B cell (primary cell): ENCODE measurements around the gene SLC25A10. TPM values are rescaled to one million over a fixed set of nuclear protein-coding genes. Genes with fewer than 3 reads are reported as not detected.

Experiments used
- ATAC-seq: fragments of 200-7000 bp; cut with Tn5 transposase; one replicate; pipeline ENCODE4 v1.10.0; 2021; ENCODE audit warnings: low read depth, mild to moderate bottlenecking, moderate number of reproducible peaks, moderate library complexity
- CTCF ChIA-PET: fragments of 350-600 bp; sonication (Branson Sonifier 250); formaldehyde crosslinking; loops from one replicate; lab custom pipeline; 2021; ENCODE audit warnings: antibody characterized with exemption, inconsistent platforms; lab: Charles Lee
- POLR2A ChIA-PET: fragments of 350-600 bp; sonication (Branson Sonifier 250); formaldehyde crosslinking; loops from one replicate; lab custom pipeline; 2021; ENCODE audit warnings: antibody characterized with exemption; lab: Charles Lee
- DNase-seq: peaks from one replicate; pipeline ENCODE4 v3.0.0; 2013
- H2AFZ ChIP-seq: 2 replicates; pipeline ENCODE4 v1.6.1; 2012; ENCODE audit warnings: mild to moderate bottlenecking, low read depth, low read length; ENCODE audit not compliant: insufficient read depth, poor library complexity, severe bottlenecking
- H3K27ac ChIP-seq, 2 donors: 1 replicate in 1 of 2; 2 replicates in 1 of 2; pipeline ENCODE4 v1.5.1; 2012 to 2013; ENCODE audit warnings: low read length in 2 of 2, mild to moderate bottlenecking in 2 of 2, moderate library complexity in 1 of 2
- H3K27me3 ChIP-seq, 4 experiments: fragments of 200-600 bp in 1 of 4; sonication (generic) in 1 of 4; replicated peaks in 1 of 4; 1 replicate in 2 of 4; 2 replicates in 2 of 4; pipeline versions ENCODE4 v1.6.1 to v1.7.0; 2013 to 2016; ENCODE audit warnings: low read length in 3 of 4, mild to moderate bottlenecking in 2 of 4, mixed read lengths in 1 of 4, moderate library complexity in 1 of 4; ENCODE audit not compliant: insufficient read depth in 4 of 4, control insufficient read depth in 3 of 4; ENCODE audit errors: control extremely low read depth in 1 of 4
- H3K36me3 ChIP-seq, 2 experiments: replicated peaks in 1 of 2; 1 replicate in 1 of 2; 2 replicates in 1 of 2; pipeline versions ENCODE4 v1.6.1 to v1.7.1; 2013; ENCODE audit warnings: low read length in 1 of 2; ENCODE audit not compliant: insufficient read depth in 2 of 2, control insufficient read depth in 1 of 2; ENCODE audit errors: control extremely low read depth in 1 of 2, extremely low read depth in 1 of 2
- H3K4me1 ChIP-seq, 2 donors: fragments of 200-600 bp in 1 of 2; sonication (generic) in 1 of 2; 1 replicate in 1 of 2; 2 replicates in 1 of 2; pipeline versions ENCODE4 v1.5.1 to v1.6.1; 2013 to 2017; ENCODE audit warnings: low read length in 2 of 2; ENCODE audit not compliant: control insufficient read depth in 2 of 2, insufficient read depth in 2 of 2
- H3K4me2 ChIP-seq: replicated peaks from 2 replicates; pipeline ENCODE3; 2012; ENCODE audit warnings: mild to moderate bottlenecking, low read depth, low read length; ENCODE audit not compliant: poor library complexity, severe bottlenecking
- H3K4me3 ChIP-seq, 5 experiments: fragments of 200-600 bp in 1 of 5; sonication (generic) in 1 of 5; 1 replicate in 3 of 5; 2 replicates in 2 of 5; pipeline versions ENCODE4 v1.5.1 to v1.7.0; 2011 to 2016; ENCODE audit warnings: low read length in 4 of 5, mild to moderate bottlenecking in 4 of 5, low read depth in 2 of 5, control low read depth in 1 of 5, moderate library complexity in 1 of 5; ENCODE audit not compliant: insufficient read depth in 1 of 5; ENCODE audit errors: control extremely low read depth in 1 of 5, extremely low read depth in 1 of 5
- H3K79me2 ChIP-seq: fragments of 200-600 bp; sonication (generic); one replicate; pipeline ENCODE4 v1.6.0; 2016; ENCODE audit warnings: low read length; ENCODE audit not compliant: control insufficient read depth, insufficient read depth
- H3K9ac ChIP-seq: fragments of 200-600 bp; sonication (generic); 2 replicates; pipeline ENCODE4 v1.6.1; 2017; ENCODE audit warnings: mild to moderate bottlenecking, low read length, moderate library complexity
- H3K9me3 ChIP-seq, 3 donors: one replicate each; pipeline versions ENCODE4 v1.6.1 to v1.7.1; 2013; ENCODE audit warnings: low read length in 2 of 3; ENCODE audit not compliant: control insufficient read depth in 2 of 3, insufficient read depth in 1 of 3; ENCODE audit errors: control extremely low read depth in 1 of 3
- H4K20me1 ChIP-seq: 2 replicates; pipeline ENCODE4 v1.6.0; 2012; ENCODE audit warnings: mild to moderate bottlenecking, low read length; ENCODE audit not compliant: insufficient read depth, control insufficient read depth, poor library complexity, severe bottlenecking
- H3K27ac Mint-ChIP-seq: one replicate; pipeline ENCODE4 v1.8.0; 2021; ENCODE audit warnings: mixed read lengths
- H3K27me3 Mint-ChIP-seq: one replicate; pipeline ENCODE4 v1.8.0; 2021; ENCODE audit warnings: mixed read lengths
- H3K4me1 Mint-ChIP-seq: one replicate; pipeline ENCODE4 v1.8.0; 2021; ENCODE audit warnings: mixed read lengths
- H3K4me3 Mint-ChIP-seq: one replicate; pipeline ENCODE4 v1.8.0; 2021; ENCODE audit warnings: mixed read lengths
- H3K9me3 Mint-ChIP-seq: one replicate; pipeline ENCODE4 v1.8.0; 2022; ENCODE audit warnings: mixed read lengths; ENCODE audit not compliant: insufficient read depth
- CTCF ChIP-seq: fragments of 200-600 bp; IDR thresholded peaks from one replicate; pipeline ENCODE4 v1.8.0; 2022; ENCODE audit warnings: antibody characterized with exemption, mild to moderate bottlenecking
- EZH2 ChIP-seq: IDR thresholded peaks from 2 replicates; pipeline ENCODE4 v1.6.1; 2012; ENCODE audit warnings: borderline replicate concordance, low read depth, mild to moderate bottlenecking, moderate library complexity, low read length; ENCODE audit not compliant: insufficient read depth, poor library complexity, severe bottlenecking
- WGBS: methylation state at CpG from one replicate; pipeline ENCODE4 v1.1.5; 2013; ENCODE audit warnings: missing lambda C conversion rate; ENCODE audit not compliant: insufficient coverage; 5-methylcytosine and 5-hydroxymethylcytosine counted together
- intact Hi-C: fragments of 100-400 bp; cut with micrococcal nuclease; formaldehyde crosslinking; loops from one replicate; pipeline ENCODE4 v1.10.0; 2022
- polyA plus RNA-seq: library from polyadenylated mRNA; depleted of rRNA; stranded (reverse); fragments of >200 nt; gene quantifications from 2 replicates; pipeline ENCODE4 v1.2.3, GENCODE V29; 2012
- total RNA-seq, 2 donors: library from RNA; stranded (reverse); fragments of 120-200 nt in 1 of 2; gene quantifications; 1 replicate in 1 of 2; 2 replicates in 1 of 2; pipeline versions ENCODE4 v1.2.3 to v1.2.4, GENCODE V29; 2013 to 2022

The SLC25A10 gene
- total and polyA plus RNA-seq, 2 donors (not counting 1 experiment from before 2014, with no cell fraction given): 3.9 to 5.0 TPM

DNA sequence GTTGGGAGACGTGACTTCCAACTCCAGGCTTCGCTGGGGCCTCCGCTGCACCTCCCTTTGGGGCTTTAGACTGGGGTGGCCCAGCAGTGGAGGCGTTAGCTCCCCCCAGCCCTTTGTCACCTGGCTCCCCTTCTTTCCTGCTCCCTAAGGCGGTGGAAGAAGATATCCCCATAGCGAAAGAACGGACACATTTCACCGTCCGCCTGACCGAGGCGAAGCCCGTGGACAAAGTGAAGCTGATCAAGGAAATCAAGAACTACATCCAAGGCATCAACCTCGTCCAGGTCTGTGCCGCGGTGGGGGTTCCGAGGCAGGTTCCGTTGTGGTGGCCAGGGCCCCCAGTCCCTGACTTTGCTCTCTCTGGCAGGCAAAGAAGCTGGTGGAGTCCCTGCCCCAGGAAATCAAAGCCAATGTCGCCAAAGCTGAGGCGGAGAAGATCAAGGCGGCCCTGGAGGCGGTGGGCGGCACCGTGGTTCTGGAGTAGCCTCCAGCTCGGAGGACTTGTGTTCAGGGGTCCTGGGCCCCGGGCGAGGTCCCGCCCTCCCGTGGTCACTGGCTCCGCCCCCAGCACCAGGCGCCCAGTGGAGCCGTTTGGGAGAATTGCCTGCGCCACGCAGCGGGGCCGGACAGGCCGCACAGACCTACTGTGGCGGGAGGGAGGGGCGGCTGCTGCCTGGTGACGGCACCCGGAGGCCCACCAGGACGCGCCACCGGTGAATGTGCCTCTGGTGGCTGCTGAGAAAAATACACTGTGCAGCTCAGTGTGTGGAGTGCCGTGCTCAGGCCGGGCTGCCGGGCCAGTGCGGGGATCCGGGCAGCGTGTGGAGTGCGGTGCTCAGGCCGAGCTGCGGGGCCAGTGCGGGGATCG, 5.1 kb upstream of the SLC25A10 start:
- ATAC-seq (no peak), DNase-seq (no peak)
- Histone ChIP-seq H4K20me1 (peaks cover 6% of the 10 kb centered on the region), H3K4me2 (no peak overlapping the region), H3K27ac (no peak overlapping the region), H3K4me1 (peaks cover 27 to 37% of the 10 kb centered on the region in 2 donors), H3K9me3 (no peaks in the 10 kb centered on the region), H3K4me3 (no peak overlapping the region), H3K79me2 (peaks cover 26% of the 10 kb centered on the region), H3K36me3 (peaks cover 0 to 10% of the 10 kb centered on the region in 2 experiments), H3K27me3 (peaks cover 0 to 3% (median 0%) of the 10 kb centered on the region in 4 experiments), H3K9ac (no peak overlapping the region), H2AFZ (no peak overlapping the region)
- CTCF ChIA-PET: no interaction called here
- no peaks in the 10 kb centered on the region for H3K9me3 Mint-ChIP-seq
- 97% methylated on average over 54 of the region's 54 CpGs for WGBS
- TF ChIP-seq CTCF: no peak
- no peak for TF ChIP-seq EZH2
- POLR2A ChIA-PET: interaction anchor here (0.5 kb wide), 1 partner anchor 535 kb away, joined by 5 read pairs; no protein-coding TSS in a partner anchor
- H3K4me3 Mint-ChIP-seq: no peak overlapping the region
- intact Hi-C loops: no loop called here
- no peaks in the 10 kb centered on the region for H3K27me3 Mint-ChIP-seq
- peaks cover 32% of the 10 kb centered on the region for H3K4me1 Mint-ChIP-seq
- no peak overlapping the region for H3K27ac Mint-ChIP-seq
